ENCODE data around the gene ERBB3. TPM values are rescaled to one million over a fixed set of nuclear protein-coding genes. Genes with fewer than 3 reads are reported as not detected.

The ERBB3 gene
- total RNA-seq, 4 donors from 2014 or later, result 17.3 to 41.1 (median 22.3) TPM

GRCh38 chr12:56121204-56121870 lies 41.4 kb downstream of the ERBB3 start:
- no peak overlapping the region for H3K4me3 ChIP-seq
- H3K4me1 ChIP-seq, result peaks cover 11 to 83% (median 22%) of the 10 kb centered on the region in 3 donors
- no peak for ATAC-seq
- no peaks in the 10 kb centered on the region for H3K9me3 ChIP-seq
- TF ChIP-seq EP300 (IDR thresholded peaks at IDR 0.05), result no peak
- no peak for TF ChIP-seq POLR2AphosphoS5 (IDR thresholded peaks at IDR 0.05)
- no peak for TF ChIP-seq POLR2A (IDR thresholded peaks at IDR 0.05)
- peaks cover 3 to 28% of the 10 kb centered on the region in 2 donors for H3K36me3 ChIP-seq
- peak overlapping the region in 3 of 4 donors; percentile 95 to 99 (median 97) for H3K27ac ChIP-seq
- 76 to 92% methylated on average over 4 to 5 of the region's 11 CpGs for WGBS, 2 donors (ENCODE audit: low coverage in 1 of 2)
- H3K27me3 ChIP-seq, result no peaks in the 10 kb centered on the region

GRCh38 chr12:56122637-56123036 lies 42.7 kb downstream of the ERBB3 start:
- Histone ChIP-seq H3K4me1 (peaks cover 18 to 95% (median 31%) of the 10 kb centered on the region in 3 donors), H3K36me3 (peaks cover 3 to 28% of the 10 kb centered on the region in 2 donors), H3K9me3 (no peaks in the 10 kb centered on the region), H3K27ac (peak overlapping the region in 3 of 4 donors; percentile 95 to 99 (median 97)), H3K4me3 (no peak overlapping the region), H3K27me3 (no peaks in the 10 kb centered on the region)
- WGBS, 2 donors (ENCODE audit: low coverage in 1 of 2), result 40 to 44% methylated on average over 2 of the region's 2 CpGs
- ATAC-seq, result no peak
- no peak for TF ChIP-seq EP300 (IDR thresholded peaks at IDR 0.05)
- TF ChIP-seq CTCF (IDR thresholded peaks at IDR 0.05), result no peak
- no peak for TF ChIP-seq POLR2AphosphoS5 (IDR thresholded peaks at IDR 0.05)
- no peak for TF ChIP-seq POLR2A (IDR thresholded peaks at IDR 0.05)

- ATAC-seq, result no peak
- Histone ChIP-seq H3K9me3 (no peaks in the 10 kb centered on the region), H3K4me3 (no peak overlapping the region), H3K36me3 (peaks cover 3 to 28% of the 10 kb centered on the region in 2 donors), H3K27me3 (no peaks in the 10 kb centered on the region), H3K4me1 (peaks cover 14 to 84% (median 25%) of the 10 kb centered on the region in 3 donors), H3K27ac (peak overlapping the region in 3 of 4 donors; percentile 59 to 97 (median 95))
- WGBS, 2 donors (ENCODE audit: low coverage in 1 of 2), result 60 to 79% methylated on average over 4 of the region's 4 CpGs
- TF ChIP-seq POLR2AphosphoS5 (IDR thresholded peaks at IDR 0.05), result no peak
These were observed 44.2 kb downstream of the ERBB3 start for GRCh38 chr12:56124133-56124532.

- TF ChIP-seq POLR2AphosphoS5 (IDR thresholded peaks at IDR 0.05), result no peak
- peaks cover 7 to 75% (median 19%) of the 10 kb centered on the region in 3 donors for H3K4me1 ChIP-seq
- no peaks in the 10 kb centered on the region for H3K27me3 ChIP-seq
- no peak for ATAC-seq
- peak overlapping the region in 1 of 2 donors; percentile 93 for H3K4me3 ChIP-seq
- no peaks in the 10 kb centered on the region for H3K9me3 ChIP-seq
- 29 to 39% methylated on average over 3 of the region's 3 CpGs for WGBS, 2 donors (ENCODE audit: low coverage in 1 of 2)
- H3K36me3 ChIP-seq, result peaks cover 0 to 28% of the 10 kb centered on the region in 2 donors
- peak overlapping the region; percentile 87 to 99 (median 93) for H3K27ac ChIP-seq
These were observed 46.8 kb downstream of the ERBB3 start for GRCh38 chr12:56126732-56127239.

GRCh38 chr12:56127485-56127887 lies 47.5 kb downstream of the ERBB3 start:
- TF ChIP-seq CTCF (IDR thresholded peaks at IDR 0.05) (peak in 1 of 4 experiments; percentile 18), POLR2AphosphoS5 (IDR thresholded peaks at IDR 0.05) (no peak), POLR2A (IDR thresholded peaks at IDR 0.05) (no peak)
- no peaks in the 10 kb centered on the region for H3K9me3 ChIP-seq
- H3K27ac ChIP-seq, result peak overlapping the region; percentile 87 to 99 (median 93)
- H3K4me3 ChIP-seq, result peak overlapping the region; percentile 28 to 93
- peaks cover 0 to 30% of the 10 kb centered on the region in 2 donors for H3K36me3 ChIP-seq
- 0% methylated on average over 8 of the region's 8 CpGs for WGBS, 2 donors (ENCODE audit: low coverage in 1 of 2)
- no peak for ATAC-seq
- peaks cover 7 to 68% (median 14%) of the 10 kb centered on the region in 3 donors for H3K4me1 ChIP-seq
- H3K27me3 ChIP-seq, result no peaks in the 10 kb centered on the region

- TF ChIP-seq POLR2A (IDR thresholded peaks at IDR 0.05) (peak; percentile 91 to 94), POLR2AphosphoS5 (IDR thresholded peaks at IDR 0.05) (peak; percentile 97), EP300 (IDR thresholded peaks at IDR 0.05) (no peak), CTCF (IDR thresholded peaks at IDR 0.05) (peak in 2 of 4 experiments; percentile 19 to 21)
- H3K9me3 ChIP-seq, result no peaks in the 10 kb centered on the region
- peak; percentile 97 for ATAC-seq
- H3K4me1 ChIP-seq, result peaks cover 7 to 62% (median 14%) of the 10 kb centered on the region in 3 donors
- H3K36me3 ChIP-seq, result peaks cover 0 to 36% of the 10 kb centered on the region in 2 donors
- peak within 1 kb of the TSS; percentile 71 to 93 for H3K4me3 ChIP-seq
- peak within 1 kb of the TSS; percentile 91 to 100 (median 97) for H3K27ac ChIP-seq
- H3K27me3 ChIP-seq, result no peaks in the 10 kb centered on the region
- WGBS, 2 donors (ENCODE audit: low coverage in 1 of 2), result 0 to 2% methylated on average over 1 to 9 of the region's 49 CpGs
These were observed 48.1 kb downstream of the ERBB3 start, which contains the start of gene ESYT1 for GRCh38 chr12:56127888-56128669. Gene ESYT1 (plus strand): TSS chr12:56128267. CDS start chr12:56128320, 53 bp downstream.
